DMS53 treated with DMSO at 0.1 percent for 48 hours (cell line): ENCODE data around the gene BANP.
"Not testable (repeated sequence)": the region's sequence is repeated elsewhere in the genome, so short reads cannot be mapped to it uniquely, and the experiment has no call there.

Source experiments
- DNase-seq: peaks from one replicate; lab custom pipeline; 2025; ENCODE audit not compliant: unreplicated experiment; lab: John Stamatoyannopoulos, UW

BANP gene

GRCh38 chr16:87965417-87965816, 14.2 kb downstream of the BANP start:
- DNase-seq, result no peak

- DNase-seq, result no peak
Observed at GRCh38 chr16:87966064-87966645, 14.9 kb downstream of the BANP start.

GRCh38 chr16:87966685-87967185, 15.5 kb downstream of the BANP start:
- no peak for DNase-seq

GRCh38 chr16:87968541-87968940, 17.3 kb downstream of the BANP start:
- no peak for DNase-seq

GRCh38 chr16:87970186-87970585, 19.0 kb downstream of the BANP start:
- no peak for DNase-seq

GRCh38 chr16:87971933-87972332, 20.7 kb downstream of the BANP start:
- DNase-seq, result no peak

GRCh38 chr16:87973717-87974116, 22.5 kb downstream of the BANP start:
- no peak for DNase-seq

GRCh38 chr16:87974178-87974577, 22.9 kb downstream of the BANP start:
- no peak for DNase-seq

- no peak for DNase-seq
Observed at GRCh38 chr16:87976665-87977064, 25.4 kb downstream of the BANP start.

GRCh38 chr16:87978127-87978526, 26.9 kb downstream of the BANP start:
- no peak for DNase-seq

- no peak for DNase-seq
Observed at GRCh38 chr16:87979352-87979751, 28.1 kb downstream of the BANP start.

- DNase-seq, result not testable (repeated sequence)
Observed at GRCh38 chr16:87979911-87980630, 28.8 kb downstream of the BANP start.

- DNase-seq, result not testable (repeated sequence)
Observed at GRCh38 chr16:87981376-87981775, 30.1 kb downstream of the BANP start.

GRCh38 chr16:87982581-87983041, 31.4 kb downstream of the BANP start:
- DNase-seq, result no peak

GRCh38 chr16:87983072-87983736, 32.0 kb downstream of the BANP start:
- DNase-seq, result not testable (repeated sequence)

- not testable (repeated sequence) for DNase-seq
Observed at GRCh38 chr16:87983737-87984097, 32.5 kb downstream of the BANP start.

GRCh38 chr16:87984180-87984579, 32.9 kb downstream of the BANP start:
- not testable (repeated sequence) for DNase-seq

GRCh38 chr16:87984632-87985267, 33.5 kb downstream of the BANP start:
- no peak for DNase-seq

GRCh38 chr16:87985493-87985892, 34.3 kb downstream of the BANP start:
- not testable (repeated sequence) for DNase-seq

GRCh38 chr16:87986361-87986849, 35.2 kb downstream of the BANP start:
- not testable (repeated sequence) for DNase-seq

GRCh38 chr16:87988596-87988995, 37.4 kb downstream of the BANP start:
- not testable (repeated sequence) for DNase-seq
